OCI-LY3 (cell line): ENCODE results near the gene GLYATL3.

ENCODE experiments used
- EZH2phosphoT487 ChIP-seq: fragments of 200-600 bp; shearing (Covaris generic); IDR thresholded peaks from 2 replicates; pipeline ENCODE4 v1.6.1; 2018; ENCODE audit warnings: antibody characterized with exemption, mixed run types, low read depth
- TF ChIP-seq, protein P1 (sequence below): fragments of 200-600, 300-600 bp; sonication (generic); IDR thresholded peaks from 2 replicates; pipeline ENCODE4 v1.5.1; 2014; ENCODE audit warnings: antibody characterized with exemption, low read length, low read depth

DNA sequence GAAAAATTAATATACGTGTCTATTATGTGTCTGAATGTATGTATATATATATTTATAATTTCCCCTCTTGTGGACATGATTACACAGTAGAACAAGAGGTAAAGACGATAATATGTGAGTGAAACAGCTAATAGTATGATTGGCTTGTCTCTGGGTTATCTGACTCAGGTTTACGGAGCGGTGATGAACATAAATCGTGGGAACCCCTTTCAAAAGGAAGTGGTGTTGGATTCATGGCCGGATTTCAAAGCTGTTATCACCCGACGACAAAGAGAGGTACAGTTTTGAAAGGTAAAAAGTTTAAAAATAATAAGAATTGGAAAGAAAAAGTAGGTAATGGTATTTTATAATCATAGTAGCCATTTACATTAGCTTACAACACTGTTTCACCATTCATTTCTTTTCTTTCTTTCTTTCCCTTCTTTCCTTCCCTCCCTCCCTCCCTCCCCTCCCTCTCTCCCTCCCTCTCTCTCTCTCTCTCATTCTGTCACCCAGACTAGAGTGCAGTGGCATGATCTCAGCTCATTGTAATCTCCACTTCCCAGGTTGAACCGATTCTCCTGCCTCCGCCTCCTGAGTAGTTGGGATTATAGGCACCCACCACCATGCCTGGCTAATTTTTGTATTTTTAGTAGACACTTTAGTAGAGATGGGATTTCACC lies 15.9 kb downstream of the GLYATL3 start:
- TF ChIP-seq, protein P1, sequence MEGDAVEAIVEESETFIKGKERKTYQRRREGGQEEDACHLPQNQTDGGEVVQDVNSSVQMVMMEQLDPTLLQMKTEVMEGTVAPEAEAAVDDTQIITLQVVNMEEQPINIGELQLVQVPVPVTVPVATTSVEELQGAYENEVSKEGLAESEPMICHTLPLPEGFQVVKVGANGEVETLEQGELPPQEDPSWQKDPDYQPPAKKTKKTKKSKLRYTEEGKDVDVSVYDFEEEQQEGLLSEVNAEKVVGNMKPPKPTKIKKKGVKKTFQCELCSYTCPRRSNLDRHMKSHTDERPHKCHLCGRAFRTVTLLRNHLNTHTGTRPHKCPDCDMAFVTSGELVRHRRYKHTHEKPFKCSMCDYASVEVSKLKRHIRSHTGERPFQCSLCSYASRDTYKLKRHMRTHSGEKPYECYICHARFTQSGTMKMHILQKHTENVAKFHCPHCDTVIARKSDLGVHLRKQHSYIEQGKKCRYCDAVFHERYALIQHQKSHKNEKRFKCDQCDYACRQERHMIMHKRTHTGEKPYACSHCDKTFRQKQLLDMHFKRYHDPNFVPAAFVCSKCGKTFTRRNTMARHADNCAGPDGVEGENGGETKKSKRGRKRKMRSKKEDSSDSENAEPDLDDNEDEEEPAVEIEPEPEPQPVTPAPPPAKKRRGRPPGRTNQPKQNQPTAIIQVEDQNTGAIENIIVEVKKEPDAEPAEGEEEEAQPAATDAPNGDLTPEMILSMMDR = no peak
- no peak for TF ChIP-seq EZH2phosphoT487
